GM18517 (cell line): ENCODE results near the gene P2RX4.
"Not testable (repeated sequence)": the region's sequence is repeated elsewhere in the genome, so short reads cannot be mapped to it uniquely, and the experiment has no call there.

ENCODE experiments used
- ATAC-seq: cut with Tn5 transposase; IDR thresholded peaks from one replicate; pipeline ENCODE4 v1.9.1; 2021; ENCODE audit warnings: mild to moderate bottlenecking, moderate library complexity; ENCODE audit not compliant: unreplicated experiment

The P2RX4 gene

DNA sequence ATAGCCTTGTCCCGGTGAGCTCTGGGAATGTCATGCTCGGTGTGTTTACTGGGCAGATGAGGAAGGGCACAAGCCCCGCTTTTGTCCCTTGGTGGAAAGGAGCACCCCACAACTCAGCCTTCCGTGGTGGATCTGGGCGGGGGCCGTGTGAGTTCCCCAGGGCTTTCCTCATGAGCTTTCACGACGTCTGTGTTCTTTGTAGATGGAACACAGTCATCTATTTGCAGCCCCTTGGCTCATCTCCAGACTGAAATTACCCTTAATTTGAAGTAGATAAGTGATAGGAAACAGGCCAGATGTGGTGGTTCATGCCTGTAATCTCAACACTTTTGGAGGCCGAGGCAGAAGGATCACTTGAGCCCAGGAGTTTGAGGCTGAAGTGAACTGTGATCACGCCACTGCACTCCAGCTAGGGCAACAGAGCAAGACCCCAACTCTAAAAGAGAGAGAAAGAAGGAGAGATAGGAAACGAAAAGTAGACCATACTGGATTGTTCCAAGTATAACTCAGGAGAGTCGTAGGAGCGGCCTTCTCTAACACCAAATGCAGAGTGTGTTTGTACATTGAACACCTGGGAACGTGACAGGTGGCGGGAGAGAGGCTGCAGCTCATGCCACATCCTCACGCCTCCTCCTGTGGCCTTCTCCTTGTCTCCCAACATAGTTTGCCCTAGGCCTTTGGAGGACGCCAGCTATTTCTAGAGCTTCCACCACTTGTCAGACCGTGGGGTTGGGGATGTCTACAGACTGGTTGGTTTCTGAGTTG is 8.8 kb downstream of the P2RX4 start:
- ATAC-seq, result no peak

DNA sequence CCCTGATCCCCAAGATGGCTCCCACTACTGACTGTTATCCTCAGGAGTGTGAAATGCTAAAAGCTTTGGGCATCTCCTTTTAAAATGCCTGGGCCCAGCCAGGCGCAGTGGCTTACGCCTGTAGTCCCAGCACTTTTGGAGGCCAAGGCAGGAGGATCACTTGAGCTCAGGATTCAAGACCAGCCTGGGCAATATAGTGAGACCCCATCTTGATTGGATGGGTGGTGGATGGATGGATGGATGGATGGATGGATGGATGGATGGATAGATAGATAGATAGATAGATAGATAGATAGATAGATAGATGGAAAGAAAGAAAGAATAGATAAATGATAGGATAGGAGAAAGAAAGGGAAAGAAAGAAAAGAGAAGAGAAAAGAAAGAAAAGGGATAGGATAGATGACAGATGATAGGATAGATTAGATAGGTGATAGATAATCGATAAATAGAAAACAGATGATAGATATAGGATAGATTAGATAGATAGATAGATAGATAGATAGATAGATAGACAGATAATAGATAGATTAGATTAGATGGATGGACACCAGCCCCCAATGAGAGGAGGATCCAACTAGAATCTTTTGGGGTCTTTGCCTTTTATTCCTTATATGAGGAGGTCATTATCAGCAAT is 9.5 kb downstream of the P2RX4 start:
- no peak for ATAC-seq

DNA sequence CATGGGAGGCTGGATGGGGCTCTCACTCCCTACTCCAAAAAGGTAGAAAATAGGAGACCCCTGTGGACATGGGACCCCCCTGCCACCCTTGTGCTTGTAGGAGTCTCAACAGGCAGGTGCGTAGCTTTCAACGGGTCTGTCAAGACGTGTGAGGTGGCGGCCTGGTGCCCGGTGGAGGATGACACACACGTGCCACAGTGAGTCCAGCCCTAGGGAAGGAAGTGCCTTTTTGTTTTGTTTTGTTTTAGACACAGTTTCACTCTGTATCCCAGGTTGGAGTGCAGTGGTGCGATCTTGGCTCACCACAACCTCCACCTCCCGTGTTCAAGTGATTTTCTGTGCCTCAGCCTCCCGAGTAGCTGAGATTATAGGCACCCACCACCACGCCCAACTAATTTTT is 12.9 kb downstream of the P2RX4 start:
- no peak for ATAC-seq

DNA sequence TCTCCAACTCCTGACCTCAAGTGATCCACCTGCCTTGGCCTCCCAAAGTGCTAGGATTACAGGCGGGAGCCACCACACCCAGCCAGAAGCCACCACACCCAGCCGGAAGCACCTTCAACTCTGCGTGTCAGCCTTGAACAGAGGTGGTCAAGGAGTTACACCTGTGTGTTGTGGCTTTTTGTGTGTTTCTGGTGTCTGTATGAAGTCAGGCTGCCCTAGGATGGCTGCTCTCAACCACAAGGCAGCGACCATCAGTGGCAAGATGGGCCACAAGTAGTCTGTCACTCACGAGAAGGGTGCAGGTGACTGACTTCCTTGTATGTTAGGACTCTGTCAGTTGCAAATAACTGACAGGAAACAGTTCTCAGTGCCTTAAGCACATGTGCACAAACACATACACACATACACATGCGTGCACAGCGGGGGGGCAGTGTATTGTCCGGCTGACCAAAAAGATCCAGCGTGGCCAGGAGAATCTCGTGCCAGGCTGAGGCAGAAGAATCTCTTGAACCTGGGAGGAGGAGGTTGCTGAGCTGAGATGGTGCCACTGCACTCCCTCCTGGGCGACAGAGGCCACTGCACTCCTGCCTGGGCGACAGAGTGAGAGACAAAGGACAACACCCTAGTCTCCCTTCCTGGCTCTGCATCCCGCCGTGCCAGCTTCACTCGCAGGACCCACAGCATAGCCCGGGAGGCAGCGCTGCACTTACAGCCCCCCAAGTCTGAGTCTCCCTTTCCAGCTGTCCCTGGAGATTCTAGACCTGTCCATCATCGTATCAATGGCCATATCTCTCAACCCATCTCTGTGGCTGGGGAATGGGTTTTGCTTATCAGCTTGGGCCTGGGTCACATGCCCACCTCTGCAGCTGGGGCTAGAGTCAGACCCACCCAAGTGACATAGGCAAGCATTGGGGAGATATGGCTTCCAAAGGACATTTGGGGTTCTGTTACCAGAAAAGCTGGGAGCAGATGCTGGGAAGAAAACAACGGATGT is 13.7 kb downstream of the P2RX4 start:
- ATAC-seq, result no peak

DNA sequence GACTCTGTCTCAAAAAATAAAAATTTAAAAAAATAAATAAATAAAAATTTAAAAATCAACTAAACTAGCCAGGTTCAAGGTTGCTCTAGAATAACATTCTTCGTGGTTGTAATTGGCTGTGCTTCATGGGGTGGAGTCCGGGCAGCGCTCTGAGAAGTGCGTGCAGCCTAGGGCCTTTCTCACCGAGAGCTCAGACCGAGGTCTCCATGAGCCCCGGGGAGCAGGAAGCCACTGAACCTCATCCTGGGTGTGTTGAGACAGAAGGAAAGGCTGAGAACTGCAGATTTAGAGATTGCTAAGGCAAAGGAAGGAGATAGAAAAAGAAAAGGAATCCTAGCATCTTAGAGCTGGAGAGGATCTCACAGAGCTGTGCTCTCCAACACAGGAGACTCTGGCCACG is 14.7 kb downstream of the P2RX4 start:
- no peak for ATAC-seq

DNA sequence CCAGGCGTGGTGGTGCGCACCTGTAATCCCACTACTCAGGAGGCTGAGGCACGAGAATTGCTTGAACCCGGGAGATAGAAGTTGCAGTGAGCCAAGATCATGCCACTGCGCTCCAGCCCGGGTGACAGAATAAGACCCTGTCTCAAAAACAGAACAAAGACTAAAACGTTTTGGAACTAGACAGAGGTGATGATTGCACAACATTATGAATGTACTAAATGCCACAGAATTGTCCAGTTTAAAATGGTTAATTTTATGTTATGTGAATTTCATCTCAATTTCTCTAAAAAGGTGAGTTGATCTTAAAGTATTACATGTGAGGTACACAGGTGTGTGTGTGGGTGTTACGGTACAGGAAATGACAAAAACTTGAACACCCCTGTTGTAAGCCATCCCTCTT is 16.5 kb downstream of the P2RX4 start:
- no peak for ATAC-seq

DNA sequence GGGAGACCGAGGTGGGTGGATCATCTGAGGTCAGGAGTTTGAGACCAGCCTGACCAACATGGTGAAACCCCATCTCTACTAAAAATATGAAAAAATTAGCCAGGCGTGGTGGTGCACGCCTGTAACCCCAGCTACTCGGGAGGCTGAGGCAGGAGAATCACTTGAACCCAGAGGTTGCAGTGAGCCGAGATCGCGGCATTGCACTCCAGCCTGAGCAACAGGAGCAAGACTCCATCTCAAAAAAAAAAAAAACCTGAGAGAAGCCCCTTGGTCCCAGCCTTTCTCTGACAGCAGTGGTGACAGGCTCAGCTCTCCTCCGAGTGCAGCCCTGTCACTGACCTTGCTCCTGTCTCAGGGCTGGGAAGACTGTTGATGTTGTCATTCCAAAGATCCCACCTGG is 16.9 kb downstream of the P2RX4 start:
- ATAC-seq, result not testable (repeated sequence)

DNA sequence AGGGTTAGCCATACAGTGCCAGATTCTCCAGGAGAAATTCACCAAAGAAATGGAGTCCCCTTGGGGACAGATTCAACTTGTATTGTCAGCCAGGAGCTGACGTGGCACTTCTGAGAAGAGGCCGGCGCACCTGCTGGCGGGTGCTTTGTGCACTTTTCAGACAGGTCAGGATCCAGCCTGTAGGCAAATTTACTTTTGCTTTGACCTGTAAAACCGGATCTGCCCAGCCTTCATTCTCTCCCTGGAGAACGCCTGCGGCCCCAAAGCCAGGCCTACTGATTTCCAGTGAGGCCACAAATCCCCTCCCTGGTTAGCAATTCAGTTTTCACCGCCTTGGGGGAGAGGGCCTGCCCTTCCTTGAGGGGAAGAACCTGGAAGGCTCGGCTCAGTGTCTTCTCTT is 17.4 kb downstream of the P2RX4 start:
- ATAC-seq, result peak; percentile 71

DNA sequence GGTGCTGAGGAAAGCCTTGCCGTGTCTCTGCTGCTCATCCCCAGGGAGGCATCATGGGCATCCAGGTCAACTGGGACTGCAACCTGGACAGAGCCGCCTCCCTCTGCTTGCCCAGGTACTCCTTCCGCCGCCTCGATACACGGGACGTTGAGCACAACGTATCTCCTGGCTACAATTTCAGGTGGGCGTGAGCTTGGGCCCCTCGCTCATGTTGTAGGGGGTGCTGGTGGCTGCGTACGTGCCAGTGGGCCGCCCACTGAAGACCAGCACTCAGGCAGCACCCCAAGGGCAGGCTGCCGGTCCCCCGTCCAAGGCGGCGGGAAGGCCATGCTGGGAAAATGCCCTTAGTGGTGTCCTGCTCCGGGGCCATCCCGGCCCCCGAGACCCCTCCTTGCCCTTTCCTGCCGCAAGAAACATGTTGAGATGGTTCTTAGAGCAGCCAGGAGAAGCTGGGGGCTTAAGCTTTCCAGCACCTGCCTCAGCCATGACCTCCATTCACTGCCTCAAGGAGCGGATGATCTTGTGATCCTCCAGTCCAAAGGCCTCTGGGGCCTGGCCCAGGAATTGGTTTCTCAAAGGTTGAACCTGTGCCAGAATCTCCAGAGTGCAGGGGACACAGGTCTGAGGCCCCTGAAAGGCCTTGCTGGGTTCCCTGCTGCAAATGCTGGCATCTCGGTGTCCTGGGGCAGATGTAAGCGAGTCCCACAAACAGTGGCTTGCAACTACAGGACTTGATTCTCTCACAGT is 19.2 kb downstream of the P2RX4 start:
- no peak for ATAC-seq

DNA sequence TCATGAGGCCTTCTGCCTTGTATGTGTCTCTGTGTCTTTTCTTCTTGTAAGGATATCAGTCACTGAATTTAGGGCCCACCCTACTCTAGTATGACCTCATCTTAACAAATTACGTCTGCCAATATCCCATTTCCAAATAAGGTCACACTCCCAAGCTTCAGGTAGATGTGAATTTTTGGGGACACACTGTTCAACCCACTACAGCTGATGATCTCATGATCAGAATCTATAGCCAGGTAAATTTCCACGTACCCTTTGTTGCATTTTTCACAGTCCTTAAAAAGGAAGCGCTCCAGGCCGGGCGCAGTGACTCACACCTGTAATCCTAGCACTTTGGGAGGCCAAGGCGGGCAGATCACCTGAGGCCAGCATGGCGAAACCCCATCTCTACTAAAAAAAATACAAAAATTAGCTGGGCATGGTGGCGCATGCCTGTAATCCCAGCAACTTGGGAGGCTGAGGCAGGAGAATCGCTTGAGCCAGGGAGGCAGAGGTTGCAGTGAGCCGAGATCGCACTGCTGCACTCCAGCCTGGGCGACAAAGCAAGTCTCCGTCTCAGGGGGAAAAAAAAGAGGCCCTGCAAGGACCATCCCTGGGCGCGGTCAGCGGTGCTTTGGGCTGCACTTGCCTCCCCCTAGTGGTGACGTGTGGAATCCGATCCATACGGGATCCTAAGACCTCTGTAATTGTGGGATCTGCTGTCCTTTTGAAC is 20.1 kb downstream of the P2RX4 start:
- not testable (repeated sequence) for ATAC-seq

DNA sequence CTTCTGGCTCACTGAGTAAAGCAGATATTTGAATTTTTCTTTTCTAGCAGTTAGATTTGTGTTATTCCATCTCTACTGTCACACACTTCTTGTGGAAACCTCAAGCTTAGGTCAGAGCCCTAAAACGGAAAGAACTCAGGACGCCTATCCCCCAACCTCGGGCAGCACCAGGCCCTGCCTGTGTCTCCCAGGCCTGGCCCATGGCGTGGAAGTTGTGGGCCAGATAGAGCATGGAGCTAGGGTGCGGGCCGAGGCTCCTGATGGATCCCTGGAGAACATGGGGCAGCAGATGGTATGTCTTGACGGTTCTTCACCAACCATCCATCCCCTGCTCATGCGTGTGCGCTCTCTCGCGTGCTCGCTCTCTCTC is 20.6 kb downstream of the P2RX4 start:
- no peak for ATAC-seq

DNA sequence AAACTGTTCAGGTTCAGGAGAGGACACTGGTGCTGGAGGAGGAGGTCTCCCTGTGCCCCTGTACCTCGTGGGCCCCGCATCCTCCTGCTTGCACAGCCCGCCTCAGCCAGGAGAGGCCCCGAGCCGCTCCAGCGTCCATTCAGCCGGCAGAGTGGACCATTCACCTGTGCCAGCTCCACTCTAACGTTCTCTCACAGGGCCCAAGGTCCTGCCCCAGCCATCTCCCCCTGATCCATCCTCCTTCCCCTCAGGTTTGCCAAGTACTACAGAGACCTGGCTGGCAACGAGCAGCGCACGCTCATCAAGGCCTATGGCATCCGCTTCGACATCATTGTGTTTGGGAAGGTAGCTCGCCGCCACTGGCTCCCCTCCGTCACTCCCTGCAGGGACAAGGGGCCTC is 22.2 kb downstream of the P2RX4 start:
- ATAC-seq, result no peak

DNA sequence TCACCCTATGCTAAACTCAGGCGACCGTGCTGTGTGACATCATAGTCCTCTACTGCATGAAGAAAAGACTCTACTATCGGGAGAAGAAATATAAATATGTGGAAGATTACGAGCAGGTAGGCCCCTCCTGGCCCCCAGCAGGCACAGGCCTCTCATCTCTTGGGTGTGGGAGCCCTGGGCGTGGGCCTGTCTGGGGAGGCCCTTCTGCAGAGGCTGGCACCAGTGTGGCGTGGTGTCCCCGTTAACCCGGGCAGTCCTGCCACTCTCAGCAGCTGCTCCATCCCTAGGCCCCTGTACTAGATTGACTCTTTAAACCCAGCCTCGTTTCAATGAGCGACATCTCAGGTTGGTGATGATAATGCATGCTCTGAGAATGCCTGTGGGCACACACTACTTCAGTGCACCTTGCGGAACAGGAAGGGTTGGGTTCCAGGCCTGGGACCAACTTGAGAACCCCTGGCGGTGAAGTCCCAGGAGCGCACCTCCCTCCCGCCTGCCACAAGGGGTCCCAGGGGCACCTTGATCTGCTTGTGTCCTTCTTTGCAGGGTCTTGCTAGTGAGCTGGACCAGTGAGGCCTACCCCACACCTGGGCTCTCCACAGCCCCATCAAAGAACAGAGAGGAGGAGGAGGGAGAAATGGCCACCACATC is 23.2 kb downstream of the P2RX4 start:
- no peak for ATAC-seq

DNA sequence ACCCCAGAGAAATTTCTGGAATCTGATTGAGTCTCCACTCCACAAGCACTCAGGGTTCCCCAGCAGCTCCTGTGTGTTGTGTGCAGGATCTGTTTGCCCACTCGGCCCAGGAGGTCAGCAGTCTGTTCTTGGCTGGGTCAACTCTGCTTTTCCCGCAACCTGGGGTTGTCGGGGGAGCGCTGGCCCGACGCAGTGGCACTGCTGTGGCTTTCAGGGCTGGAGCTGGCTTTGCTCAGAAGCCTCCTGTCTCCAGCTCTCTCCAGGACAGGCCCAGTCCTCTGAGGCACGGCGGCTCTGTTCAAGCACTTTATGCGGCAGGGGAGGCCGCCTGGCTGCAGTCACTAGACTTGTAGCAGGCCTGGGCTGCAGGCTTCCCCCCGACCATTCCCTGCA is 23.7 kb downstream of the P2RX4 start:
- ATAC-seq, result no peak

DNA sequence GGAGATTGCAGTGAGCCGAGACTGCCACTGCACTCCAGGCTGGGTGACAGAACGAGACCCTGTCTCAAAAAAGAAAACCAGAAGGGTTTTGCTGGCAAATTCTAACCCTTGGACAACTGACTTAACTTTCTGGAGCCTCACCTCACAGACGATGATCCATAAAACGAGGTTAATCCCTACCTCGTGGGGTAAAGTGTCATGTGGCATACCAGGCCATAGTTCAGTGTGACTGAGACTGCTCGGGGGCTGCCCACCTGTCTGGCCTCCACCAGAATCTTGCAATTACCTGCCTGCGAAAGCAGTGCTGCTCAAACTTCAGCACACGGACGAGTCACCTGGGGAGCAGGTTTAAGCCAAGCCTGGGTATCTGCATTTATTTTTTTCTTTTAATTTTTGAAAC is 26.8 kb downstream of the P2RX4 start:
- ATAC-seq, result no peak

DNA sequence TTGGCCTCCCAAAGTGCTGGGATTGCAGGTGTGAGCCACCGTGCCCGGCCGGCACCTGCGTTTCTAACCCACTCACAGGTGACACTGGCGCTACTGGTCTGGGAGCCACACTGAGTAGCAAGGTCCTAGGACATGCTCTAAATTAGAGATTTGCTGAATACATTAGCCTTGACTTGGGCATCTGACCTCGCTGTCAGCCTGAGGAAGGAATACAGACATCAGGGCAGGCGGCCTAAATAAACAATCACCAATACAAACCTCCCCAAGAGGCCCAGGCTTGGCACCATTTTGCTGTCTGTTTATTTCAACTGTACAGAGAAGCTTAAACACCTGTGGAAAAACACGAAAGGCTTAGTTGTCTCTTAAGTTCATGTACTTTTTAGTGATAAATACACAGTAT is 27.5 kb downstream of the P2RX4 start:
- no peak for ATAC-seq

DNA sequence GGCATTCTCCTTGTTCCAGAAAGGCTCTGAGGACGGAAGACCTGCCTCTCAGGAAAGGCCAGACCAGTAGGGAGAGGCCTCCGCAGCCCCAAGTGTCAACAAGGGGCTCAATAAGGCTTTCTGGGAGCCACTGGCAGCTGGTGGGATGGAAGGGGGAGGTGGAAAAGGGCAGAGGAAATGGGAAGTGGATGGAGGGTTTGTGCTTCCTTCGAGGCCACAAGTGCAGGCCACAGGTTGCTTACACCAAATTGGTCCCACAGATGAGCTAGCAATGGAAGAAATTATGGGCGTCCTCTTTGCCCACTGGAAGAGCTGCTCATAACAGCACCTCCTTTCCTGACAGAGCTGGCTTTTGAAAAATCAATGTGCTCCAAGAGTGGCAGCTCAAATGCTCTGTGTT is 28.2 kb downstream of the P2RX4 start:
- ATAC-seq, result no peak

DNA sequence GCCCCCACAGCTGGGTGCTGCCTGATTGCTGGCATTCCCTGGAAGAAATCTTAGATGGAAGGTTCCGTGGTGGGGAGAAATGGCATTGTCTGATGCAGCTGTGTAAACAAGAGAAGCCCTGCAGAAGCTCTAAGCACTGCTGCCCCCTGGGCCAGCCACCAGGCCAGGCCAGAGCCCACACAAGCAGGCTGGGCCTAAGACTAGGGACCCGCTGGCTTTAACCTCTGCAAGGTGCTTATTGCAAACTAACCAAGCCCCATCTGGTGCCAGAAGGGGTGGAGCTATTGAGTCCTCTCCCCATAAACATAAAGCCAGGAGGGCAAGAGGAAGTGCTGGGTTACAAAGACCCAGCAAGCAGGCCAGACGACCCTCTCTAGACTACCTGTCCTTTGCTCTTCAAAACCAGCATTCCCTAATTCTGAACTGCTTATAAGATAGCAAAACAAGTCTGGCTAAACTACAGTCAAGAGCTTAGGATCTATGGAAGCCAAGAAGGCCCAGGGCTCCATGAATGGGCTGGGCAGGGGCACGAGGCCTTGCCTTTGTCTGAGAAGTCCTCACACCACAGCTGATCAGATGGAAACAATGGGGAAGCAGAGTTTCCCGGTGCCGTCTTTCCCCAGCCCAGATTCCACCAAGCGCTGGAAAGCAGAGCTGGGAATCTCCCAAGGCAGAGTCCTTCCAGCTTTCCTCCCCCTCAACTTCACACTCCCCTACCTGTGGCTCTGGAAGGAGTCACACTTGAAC is 28.8 kb downstream of the P2RX4 start:
- no peak for ATAC-seq
